Parathyroid adenoma (tissue), 2 donors: ENCODE results near the gene SETD2.
A peak's percentile ranks its signal among the peaks of the same experiment; 100 is the strongest.

Source experiments
- H2AFZ ChIP-seq: fragments of 300-600 bp; sonication (generic); one replicate; pipeline ENCODE4 v1.7.0; 2017; ENCODE audit warnings: antibody characterized with exemption, mild to moderate bottlenecking
- H3K27ac ChIP-seq: fragments of 300-600 bp; sonication (generic); one replicate; pipeline ENCODE4 v1.7.0; 2017
- H3K27me3 ChIP-seq: fragments of 300-600 bp; sonication (generic); one replicate; pipeline ENCODE4 v1.7.0; 2017; ENCODE audit warnings: low read length; ENCODE audit not compliant: control insufficient read depth, insufficient read depth
- H3K36me3 ChIP-seq: fragments of 300-600 bp; sonication (generic); one replicate; pipeline ENCODE4 v1.7.0; 2017; ENCODE audit warnings: low read length; ENCODE audit not compliant: control insufficient read depth, insufficient read depth
- H3K4me1 ChIP-seq: fragments of 300-600 bp; sonication (generic); one replicate; pipeline ENCODE4 v1.7.0; 2017; ENCODE audit warnings: control low read depth
- H3K4me2 ChIP-seq: fragments of 300-600 bp; sonication (generic); one replicate; pipeline ENCODE4 v1.7.0; 2017; ENCODE audit warnings: low read length
- H3K4me3 ChIP-seq: fragments of 300-600 bp; sonication (generic); one replicate; pipeline ENCODE4 v1.7.0; 2017; ENCODE audit warnings: low read depth, low read length
- H3K79me2 ChIP-seq: fragments of 300-600 bp; sonication (generic); one replicate; pipeline ENCODE4 v1.7.0; 2017; ENCODE audit warnings: control low read depth
- H3K9ac ChIP-seq: fragments of 300-600 bp; sonication (generic); one replicate; pipeline ENCODE4 v1.7.0; 2017; ENCODE audit warnings: mild to moderate bottlenecking
- H3K9me3 ChIP-seq: fragments of 300-600 bp; sonication (generic); one replicate; pipeline ENCODE4 v1.7.0; 2017; ENCODE audit warnings: low read length; ENCODE audit not compliant: control insufficient read depth
- TF ChIP-seq, protein P1 (sequence below): fragments of 300-600 bp; sonication (generic); IDR thresholded peaks from one replicate; pipeline ENCODE4 v1.7.0; 2017; ENCODE audit warnings: antibody characterized with exemption, mild to moderate bottlenecking
- donor health status: primary hyperparathyroidism.

SETD2 gene

DNA sequence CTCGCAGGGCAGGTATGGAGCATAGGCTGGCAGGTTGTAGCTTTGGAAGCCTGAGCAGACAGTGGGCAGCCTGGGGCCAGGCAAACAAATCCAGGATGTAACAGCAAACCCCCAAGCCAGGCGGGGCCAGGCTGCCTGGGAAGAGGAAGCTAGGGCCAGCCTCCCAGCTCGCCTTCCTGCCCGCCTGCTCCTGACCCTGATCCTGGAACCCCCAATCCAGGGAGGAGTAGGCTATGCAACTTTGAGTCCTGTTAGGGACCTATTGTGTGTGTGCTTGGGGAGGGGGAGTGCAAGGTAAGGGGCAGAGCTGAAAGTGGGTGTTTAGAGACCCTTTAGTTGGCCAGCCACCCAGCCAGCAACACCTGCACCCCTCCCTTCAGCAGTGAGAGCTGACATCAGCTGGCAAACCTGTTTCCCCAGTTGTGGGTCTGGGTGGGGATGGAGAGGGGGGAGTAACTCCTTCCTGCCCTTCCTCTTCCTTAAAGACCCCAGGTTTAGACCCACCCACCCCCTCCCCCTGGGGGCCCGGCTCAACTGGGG is 181.9 kb downstream of the SETD2 start:
- H3K4me3 ChIP-seq = no peak overlapping the region
- no peak overlapping the region for H3K9ac ChIP-seq

DNA sequence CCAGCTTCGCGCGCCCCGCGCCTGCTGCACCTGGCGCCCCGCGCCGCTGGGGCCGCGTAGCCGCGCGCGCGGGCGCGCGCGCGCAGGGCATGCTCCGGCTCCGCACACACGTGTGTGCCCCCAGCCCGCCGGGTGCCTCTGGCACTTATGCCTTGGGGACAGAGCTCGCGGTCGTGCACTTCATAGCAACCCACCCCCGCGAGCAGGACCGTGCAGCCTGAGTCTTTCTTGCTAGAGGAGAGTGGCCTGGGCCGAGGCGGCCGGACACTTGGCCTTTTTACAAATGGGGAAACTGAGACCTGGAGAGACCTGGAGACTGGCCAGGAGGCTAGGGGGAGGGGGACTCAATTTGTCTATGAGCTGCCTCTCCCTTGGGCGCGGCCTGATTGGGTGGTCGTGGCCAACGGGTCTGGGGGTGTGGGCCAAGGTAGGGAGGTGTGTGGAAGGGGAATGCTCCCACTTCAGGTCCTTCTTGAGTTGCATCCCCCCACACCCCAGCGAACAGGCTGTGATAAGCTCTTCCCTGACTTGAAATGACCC is 183.9 kb downstream of the SETD2 start:
- peak overlapping the region; percentile 66 for H2AFZ ChIP-seq
- TF ChIP-seq, protein P1, sequence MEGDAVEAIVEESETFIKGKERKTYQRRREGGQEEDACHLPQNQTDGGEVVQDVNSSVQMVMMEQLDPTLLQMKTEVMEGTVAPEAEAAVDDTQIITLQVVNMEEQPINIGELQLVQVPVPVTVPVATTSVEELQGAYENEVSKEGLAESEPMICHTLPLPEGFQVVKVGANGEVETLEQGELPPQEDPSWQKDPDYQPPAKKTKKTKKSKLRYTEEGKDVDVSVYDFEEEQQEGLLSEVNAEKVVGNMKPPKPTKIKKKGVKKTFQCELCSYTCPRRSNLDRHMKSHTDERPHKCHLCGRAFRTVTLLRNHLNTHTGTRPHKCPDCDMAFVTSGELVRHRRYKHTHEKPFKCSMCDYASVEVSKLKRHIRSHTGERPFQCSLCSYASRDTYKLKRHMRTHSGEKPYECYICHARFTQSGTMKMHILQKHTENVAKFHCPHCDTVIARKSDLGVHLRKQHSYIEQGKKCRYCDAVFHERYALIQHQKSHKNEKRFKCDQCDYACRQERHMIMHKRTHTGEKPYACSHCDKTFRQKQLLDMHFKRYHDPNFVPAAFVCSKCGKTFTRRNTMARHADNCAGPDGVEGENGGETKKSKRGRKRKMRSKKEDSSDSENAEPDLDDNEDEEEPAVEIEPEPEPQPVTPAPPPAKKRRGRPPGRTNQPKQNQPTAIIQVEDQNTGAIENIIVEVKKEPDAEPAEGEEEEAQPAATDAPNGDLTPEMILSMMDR = no peak
- H3K4me1 ChIP-seq = peaks cover 16% of the 10 kb centered on the region
- H3K36me3 ChIP-seq = no peaks in the 10 kb centered on the region
- no peak overlapping the region for H3K9ac ChIP-seq
- no peaks in the 10 kb centered on the region for H3K27me3 ChIP-seq
- H3K4me2 ChIP-seq = peak overlapping the region; percentile 91
- H3K79me2 ChIP-seq = peaks cover 13% of the 10 kb centered on the region
- peak overlapping the region; percentile 68 for H3K4me3 ChIP-seq
- H3K27ac ChIP-seq = no peak overlapping the region
- no peaks in the 10 kb centered on the region for H3K9me3 ChIP-seq

More for the DNA sequence above, 181.9 kb downstream of the SETD2 start:
- Histone ChIP-seq H3K36me3 (no peaks in the 10 kb centered on the region), H3K9me3 (no peaks in the 10 kb centered on the region), H3K27me3 (no peaks in the 10 kb centered on the region), H3K79me2 (no peaks in the 10 kb centered on the region), H2AFZ (no peak overlapping the region), H3K27ac (peak overlapping the region; percentile 39), H3K4me1 (peaks cover 14% of the 10 kb centered on the region), H3K4me2 (peak overlapping the region; percentile 11)
- TF ChIP-seq, protein P1 = no peak

DNA sequence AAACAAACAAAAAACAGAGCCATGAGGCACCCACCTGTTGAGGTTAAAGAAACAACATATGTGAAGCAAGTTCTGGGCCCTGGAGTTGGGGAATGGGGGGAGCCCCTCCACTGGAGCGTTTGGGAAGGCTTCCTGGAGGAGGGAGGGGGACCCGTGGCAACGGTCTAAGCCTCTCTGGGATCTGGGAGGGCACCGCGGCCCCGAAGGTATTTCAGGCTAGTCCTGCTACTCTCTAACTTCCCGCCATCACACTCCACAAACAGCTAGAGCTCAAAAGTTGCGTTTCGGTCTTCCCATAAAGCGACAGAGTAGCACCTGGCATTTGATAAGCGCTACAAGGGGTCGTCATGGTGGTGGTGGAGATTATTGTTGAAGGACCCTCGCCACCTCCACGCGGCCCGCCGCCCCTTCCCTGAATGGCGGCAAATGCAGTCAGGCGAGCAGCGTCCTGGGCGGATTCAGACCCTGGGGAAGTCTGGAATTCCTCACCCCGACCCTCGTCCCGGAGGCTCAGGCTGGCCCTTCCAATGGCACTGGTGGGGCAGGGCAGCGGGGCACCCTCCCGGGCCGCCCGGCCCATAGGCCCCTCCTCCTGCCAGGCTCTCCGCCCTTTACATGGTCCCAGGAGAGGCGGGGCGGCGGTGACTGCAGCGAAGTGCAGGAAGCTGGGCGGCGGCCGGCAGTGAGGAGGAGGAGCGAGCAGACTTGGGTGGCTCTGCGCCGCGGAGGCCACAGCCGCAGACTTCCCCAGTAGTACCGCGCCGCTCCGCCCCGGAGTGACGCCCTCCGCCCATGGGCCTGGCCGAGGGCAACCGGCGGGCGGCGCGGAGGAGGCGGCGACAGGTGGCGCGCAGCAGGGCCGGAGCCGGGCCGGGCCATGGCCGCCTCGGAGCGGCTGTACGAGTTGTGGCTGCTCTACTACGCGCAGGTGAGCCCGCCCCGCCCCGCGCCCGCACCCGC is 184.6 kb downstream of the SETD2 start, which contains the start of gene NBEAL2:
Gene NBEAL2, plus strand, starts transcription at position 682 of the 960 bp plus-strand sequence. Its CDS starts 196 bp downstream, at position 878.
- peak within 1 kb of the TSS; percentile 52 for H3K27ac ChIP-seq
- no peaks in the 10 kb centered on the region for H3K9me3 ChIP-seq
- peak within 1 kb of the TSS; percentile 100 for H3K4me2 ChIP-seq
- H3K36me3 ChIP-seq = no peaks in the 10 kb centered on the region
- H2AFZ ChIP-seq = peak within 1 kb of the TSS; percentile 82
- H3K4me3 ChIP-seq = peak within 1 kb of the TSS; percentile 91
- H3K27me3 ChIP-seq = no peaks in the 10 kb centered on the region
- TF ChIP-seq, protein P1 = no peak
- peaks cover 20% of the 10 kb centered on the region for H3K79me2 ChIP-seq
- peaks cover 18% of the 10 kb centered on the region for H3K4me1 ChIP-seq
- H3K9ac ChIP-seq = peak within 1 kb of the TSS; percentile 5

DNA sequence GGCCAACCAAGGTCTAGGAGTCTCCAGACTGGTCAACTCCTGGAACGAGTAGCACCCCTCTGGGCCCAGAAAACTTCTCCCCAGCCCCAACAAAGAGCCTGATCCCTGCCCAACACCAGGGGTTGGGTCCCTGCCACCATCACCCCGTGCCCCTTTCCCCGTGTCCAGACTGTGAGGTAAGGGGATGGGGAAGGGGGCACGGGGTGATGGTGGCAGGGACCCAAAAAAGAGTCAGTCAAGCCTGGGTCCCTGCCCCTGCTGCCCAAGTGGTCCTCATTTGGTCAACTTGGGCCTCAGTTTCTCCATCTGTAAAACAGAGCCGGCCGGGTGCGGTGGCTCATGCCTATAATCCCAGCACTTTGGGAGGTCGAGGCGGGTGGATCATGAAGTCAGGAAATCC is 185.5 kb downstream of the SETD2 start:
- Histone ChIP-seq H3K36me3 (no peaks in the 10 kb centered on the region), H2AFZ (no peak overlapping the region), H3K9ac (no peak overlapping the region), H3K27me3 (no peaks in the 10 kb centered on the region), H3K79me2 (peaks cover 26% of the 10 kb centered on the region), H3K9me3 (no peaks in the 10 kb centered on the region), H3K4me2 (no peak overlapping the region), H3K4me1 (peaks cover 18% of the 10 kb centered on the region), H3K4me3 (no peak overlapping the region), H3K27ac (no peak overlapping the region)
- TF ChIP-seq, protein P1 = no peak
